Measurements from ENCODE around the gene RAPGEF6.

GRCh38 chr5:131570757-131571156 is 64.3 kb downstream of the RAPGEF6 start:
- TF ChIP-seq CTCF (IDR thresholded peaks at IDR 0.05) (no peak), POLR2A (IDR thresholded peaks at IDR 0.05) (no peak)
